GM12891 (cell line): Measurements from ENCODE around the gene SPG11.

Experiments used
- PAX5 ChIP-seq: IDR thresholded peaks from 2 replicates; pipeline ENCODE4 v1.6.1; 2011; ENCODE audit warnings: low read length, moderate library complexity, mild to moderate bottlenecking; ENCODE audit not compliant: insufficient read depth, severe bottlenecking
- POLR2A ChIP-seq: IDR thresholded peaks from 2 replicates; pipeline ENCODE4 v1.6.1; 2011; ENCODE audit warnings: low read depth, low read length, control low read depth
- POLR2AphosphoS5 ChIP-seq: IDR thresholded peaks from 2 replicates; pipeline ENCODE4 v1.6.1; 2011; ENCODE audit warnings: low read depth, low read length, control low read depth
- SPI1 ChIP-seq: IDR thresholded peaks from 2 replicates; pipeline ENCODE4 v1.6.1; 2011; ENCODE audit warnings: low read depth, low read length, control low read depth
- TAF1 ChIP-seq: IDR thresholded peaks from 2 replicates; pipeline ENCODE4 v1.6.1; 2011; ENCODE audit warnings: low read depth, low read length, control low read depth

- peak; percentile 100 for TF ChIP-seq POLR2A
- peak; percentile 98 for TF ChIP-seq TAF1
- peak; percentile 51 for TF ChIP-seq PAX5
- peak; percentile 100 for TF ChIP-seq POLR2AphosphoS5
- no peak for TF ChIP-seq SPI1
Observed at GRCh38 chr15:44711096-44711742, 47.8 kb upstream of the SPG11 start, which contains the start of the genes B2M and PATL2.
